Measurements from ENCODE around the gene BCHE.

GRCh38 chr3:165855581-165855980 is 18.4 kb upstream of the BCHE start:
- TF ChIP-seq CTCF (IDR thresholded peaks at IDR 0.05): no peak
- TF ChIP-seq ESRRA (CRISPR knock-in tag; IDR thresholded peaks at IDR 0.05; ENCODE audit: borderline replicate concordance): no peak
- no peak for TF ChIP-seq ZBTB43 (CRISPR knock-in tag; IDR thresholded peaks at IDR 0.05)
- TF ChIP-seq ATF1 (CRISPR knock-in tag; IDR thresholded peaks at IDR 0.05): no peak
- TF ChIP-seq, protein P1, sequence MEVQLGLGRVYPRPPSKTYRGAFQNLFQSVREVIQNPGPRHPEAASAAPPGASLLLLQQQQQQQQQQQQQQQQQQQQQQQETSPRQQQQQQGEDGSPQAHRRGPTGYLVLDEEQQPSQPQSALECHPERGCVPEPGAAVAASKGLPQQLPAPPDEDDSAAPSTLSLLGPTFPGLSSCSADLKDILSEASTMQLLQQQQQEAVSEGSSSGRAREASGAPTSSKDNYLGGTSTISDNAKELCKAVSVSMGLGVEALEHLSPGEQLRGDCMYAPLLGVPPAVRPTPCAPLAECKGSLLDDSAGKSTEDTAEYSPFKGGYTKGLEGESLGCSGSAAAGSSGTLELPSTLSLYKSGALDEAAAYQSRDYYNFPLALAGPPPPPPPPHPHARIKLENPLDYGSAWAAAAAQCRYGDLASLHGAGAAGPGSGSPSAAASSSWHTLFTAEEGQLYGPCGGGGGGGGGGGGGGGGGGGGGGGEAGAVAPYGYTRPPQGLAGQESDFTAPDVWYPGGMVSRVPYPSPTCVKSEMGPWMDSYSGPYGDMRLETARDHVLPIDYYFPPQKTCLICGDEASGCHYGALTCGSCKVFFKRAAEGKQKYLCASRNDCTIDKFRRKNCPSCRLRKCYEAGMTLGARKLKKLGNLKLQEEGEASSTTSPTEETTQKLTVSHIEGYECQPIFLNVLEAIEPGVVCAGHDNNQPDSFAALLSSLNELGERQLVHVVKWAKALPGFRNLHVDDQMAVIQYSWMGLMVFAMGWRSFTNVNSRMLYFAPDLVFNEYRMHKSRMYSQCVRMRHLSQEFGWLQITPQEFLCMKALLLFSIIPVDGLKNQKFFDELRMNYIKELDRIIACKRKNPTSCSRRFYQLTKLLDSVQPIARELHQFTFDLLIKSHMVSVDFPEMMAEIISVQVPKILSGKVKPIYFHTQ (CRISPR knock-in tag; IDR thresholded peaks at IDR 0.05): no peak
- no peak for TF ChIP-seq MAX (CRISPR knock-in tag; IDR thresholded peaks at IDR 0.05)
- no peak for TF ChIP-seq FOXK1 (CRISPR knock-in tag; IDR thresholded peaks at IDR 0.05)
- no peak for TF ChIP-seq TCF7 (CRISPR knock-in tag; IDR thresholded peaks at IDR 0.05; ENCODE audit: low read depth)
- no peak for TF ChIP-seq CBFB (CRISPR knock-in tag; IDR thresholded peaks at IDR 0.05; ENCODE audit: low read depth)
- TF ChIP-seq ZNF263 (CRISPR knock-in tag; IDR thresholded peaks at IDR 0.05; ENCODE audit: low read depth): no peak
- no peak for TF ChIP-seq PRRX2 (CRISPR knock-in tag; IDR thresholded peaks at IDR 0.05)
- TF ChIP-seq, protein P2, sequence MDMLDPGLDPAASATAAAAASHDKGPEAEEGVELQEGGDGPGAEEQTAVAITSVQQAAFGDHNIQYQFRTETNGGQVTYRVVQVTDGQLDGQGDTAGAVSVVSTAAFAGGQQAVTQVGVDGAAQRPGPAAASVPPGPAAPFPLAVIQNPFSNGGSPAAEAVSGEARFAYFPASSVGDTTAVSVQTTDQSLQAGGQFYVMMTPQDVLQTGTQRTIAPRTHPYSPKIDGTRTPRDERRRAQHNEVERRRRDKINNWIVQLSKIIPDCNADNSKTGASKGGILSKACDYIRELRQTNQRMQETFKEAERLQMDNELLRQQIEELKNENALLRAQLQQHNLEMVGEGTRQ (CRISPR knock-in tag; IDR thresholded peaks at IDR 0.05): no peak
- no peak for TF ChIP-seq JUN (CRISPR knock-in tag; IDR thresholded peaks at IDR 0.05)
